ENCODE data around the gene GPR31.
"Not testable (repeated sequence)": the region's sequence is repeated elsewhere in the genome, so short reads cannot be mapped to it uniquely, and the experiment has no call there.

The GPR31 gene

DNA sequence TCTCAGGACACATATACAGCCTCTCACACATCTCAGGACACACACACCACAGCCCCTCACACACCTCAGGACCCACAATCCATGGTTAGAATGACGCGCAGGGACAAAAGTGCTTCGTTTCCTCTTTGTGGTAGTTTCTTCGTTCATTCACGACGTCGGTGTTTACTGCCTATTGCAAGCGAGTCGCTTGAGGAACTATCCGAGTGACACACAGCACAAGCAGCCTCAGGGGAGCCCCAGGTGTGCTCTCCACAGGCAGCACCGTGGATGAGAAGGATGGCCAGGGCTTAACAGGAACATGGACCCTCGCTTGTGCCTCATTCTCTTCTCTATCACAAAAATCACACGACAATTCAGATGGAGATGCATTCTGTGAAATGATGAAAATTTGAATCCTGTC is 12.1 kb upstream of the GPR31 start:
- H3K4me1 ChIP-seq (ENCODE audit: insufficient read depth, low read length, poor library complexity, severe bottlenecking); H3K36me3 ChIP-seq (ENCODE audit: insufficient read depth, low read length); H3K27me3 ChIP-seq (ENCODE audit: insufficient read depth, low read length, poor library complexity, severe bottlenecking); H3K9me3 ChIP-seq (ENCODE audit: insufficient read depth, low read depth, low read length); H3F3A ChIP-seq (ENCODE audit: low read depth); H3K9ac ChIP-seq (ENCODE audit: low read depth, low read length, poor library complexity, severe bottlenecking); H3K4me2 ChIP-seq (ENCODE audit: low read depth, low read length, poor library complexity, severe bottlenecking); H4K20me1 ChIP-seq (ENCODE audit: insufficient read depth, low read length, poor library complexity, severe bottlenecking); H2AFZ ChIP-seq (ENCODE audit: low read length); H3K79me2 ChIP-seq (ENCODE audit: insufficient read depth, low read length); H3K4me3 ChIP-seq (ENCODE audit: low read length, poor library complexity, severe bottlenecking); H3K9me2 ChIP-seq (replicated peaks; ENCODE audit: low read depth, low read length): not testable (repeated sequence)

DNA sequence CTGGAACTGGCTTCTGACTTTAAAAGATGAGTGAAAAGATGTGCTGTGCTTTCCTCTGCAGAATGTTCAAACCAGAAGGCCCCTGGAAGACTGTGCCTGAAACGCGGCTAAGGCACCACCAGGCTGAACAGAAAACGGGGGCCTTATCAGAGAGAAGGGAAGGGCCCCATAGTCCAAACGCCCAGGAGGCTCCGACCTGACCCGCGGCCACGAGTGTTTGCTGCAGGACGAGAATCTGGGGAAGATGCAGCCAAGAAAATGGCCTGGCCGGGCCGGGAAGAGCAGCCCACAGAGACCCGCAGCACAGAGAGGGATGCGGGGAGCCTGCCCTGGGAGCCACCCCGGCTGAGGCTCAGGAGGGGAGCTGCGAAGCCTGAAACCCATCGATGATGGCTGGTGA is 10.5 kb upstream of the GPR31 start:
- H3K36me3 ChIP-seq (ENCODE audit: insufficient read depth, low read length); H3K4me2 ChIP-seq (ENCODE audit: low read depth, low read length, poor library complexity, severe bottlenecking); H3K27me3 ChIP-seq (ENCODE audit: insufficient read depth, low read length, poor library complexity, severe bottlenecking): not testable (repeated sequence)

DNA sequence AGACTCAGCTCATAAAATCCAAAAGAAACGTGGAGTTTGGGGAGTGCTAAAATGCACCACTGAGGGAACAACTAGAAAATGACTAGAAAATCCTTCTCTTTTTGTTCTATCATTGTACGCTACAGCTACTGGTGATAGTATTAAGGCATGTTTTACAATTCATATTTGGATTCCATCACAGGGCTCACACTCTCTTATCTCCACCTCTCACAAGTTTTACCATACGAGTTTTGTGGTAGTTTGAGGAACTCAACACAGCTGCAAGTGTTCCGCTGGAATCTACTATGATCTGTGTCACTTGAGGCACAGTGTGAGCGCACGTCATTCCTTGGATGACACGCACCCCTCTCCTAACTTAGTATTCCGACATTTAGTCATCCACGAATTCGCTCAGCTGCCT is 9.9 kb upstream of the GPR31 start:
- not testable (repeated sequence) for H3F3A ChIP-seq (ENCODE audit: low read depth); H3K9me3 ChIP-seq (ENCODE audit: insufficient read depth, low read depth, low read length); H3K4me1 ChIP-seq (ENCODE audit: insufficient read depth, low read length, poor library complexity, severe bottlenecking); H3K4me3 ChIP-seq (ENCODE audit: low read length, poor library complexity, severe bottlenecking); H3K9ac ChIP-seq (ENCODE audit: low read depth, low read length, poor library complexity, severe bottlenecking); H3K79me2 ChIP-seq (ENCODE audit: insufficient read depth, low read length); H2AFZ ChIP-seq (ENCODE audit: low read length); H3K9me2 ChIP-seq (replicated peaks; ENCODE audit: low read depth, low read length); H3K36me3 ChIP-seq (ENCODE audit: insufficient read depth, low read length); H3K27me3 ChIP-seq (ENCODE audit: insufficient read depth, low read length, poor library complexity, severe bottlenecking); H4K20me1 ChIP-seq (ENCODE audit: insufficient read depth, low read length, poor library complexity, severe bottlenecking); H3K4me2 ChIP-seq (ENCODE audit: low read depth, low read length, poor library complexity, severe bottlenecking)

More for the DNA sequence above, 10.5 kb upstream of the GPR31 start:
- not testable (repeated sequence) for H3K9ac ChIP-seq (ENCODE audit: low read depth, low read length, poor library complexity, severe bottlenecking); H3K4me3 ChIP-seq (ENCODE audit: low read length, poor library complexity, severe bottlenecking); H4K20me1 ChIP-seq (ENCODE audit: insufficient read depth, low read length, poor library complexity, severe bottlenecking); H3K79me2 ChIP-seq (ENCODE audit: insufficient read depth, low read length); H3K9me2 ChIP-seq (replicated peaks; ENCODE audit: low read depth, low read length); H3F3A ChIP-seq (ENCODE audit: low read depth); H3K9me3 ChIP-seq (ENCODE audit: insufficient read depth, low read depth, low read length); H2AFZ ChIP-seq (ENCODE audit: low read length); H3K4me1 ChIP-seq (ENCODE audit: insufficient read depth, low read length, poor library complexity, severe bottlenecking)

DNA sequence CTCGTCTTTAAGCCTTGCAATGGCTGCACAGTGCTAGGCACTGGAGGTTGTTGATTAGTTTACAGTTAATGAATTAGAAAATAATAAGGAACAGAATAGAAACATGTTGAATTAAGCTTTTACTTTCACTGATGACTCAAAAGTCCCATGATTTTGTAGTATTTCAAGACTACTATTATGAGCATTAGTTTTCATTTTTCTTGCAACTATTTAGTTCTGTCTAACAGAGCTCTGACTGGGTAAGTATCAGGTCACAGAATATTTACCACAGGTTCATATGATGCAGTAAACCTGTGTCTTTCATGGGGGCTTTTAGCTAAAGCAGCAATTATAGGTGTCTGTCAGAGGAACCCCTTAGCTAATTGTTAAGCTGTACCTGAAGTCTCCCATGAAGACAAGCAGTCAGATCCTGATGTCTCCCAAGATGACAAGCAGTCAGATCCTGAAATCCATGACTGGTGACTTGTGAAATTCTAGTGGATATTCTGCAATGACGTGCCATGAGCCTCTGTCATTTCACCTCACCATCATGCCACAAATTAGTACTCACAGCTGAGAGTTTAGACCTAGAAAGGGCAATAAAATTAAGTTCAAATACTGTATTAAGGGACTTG is 8.2 kb upstream of the GPR31 start:
- Histone ChIP-seq H3K27me3 (ENCODE audit: insufficient read depth, low read length, poor library complexity, severe bottlenecking) (no peaks in the 10 kb centered on the region), H3K9me3 (ENCODE audit: insufficient read depth, low read depth, low read length) (no peaks in the 10 kb centered on the region), H3K4me1 (ENCODE audit: insufficient read depth, low read length, poor library complexity, severe bottlenecking) (no peaks in the 10 kb centered on the region), H2AFZ (ENCODE audit: low read length) (no peak overlapping the region), H3K9me2 (replicated peaks; ENCODE audit: low read depth, low read length) (no peaks in the 10 kb centered on the region), H3K36me3 (ENCODE audit: insufficient read depth, low read length) (no peaks in the 10 kb centered on the region), H3K4me3 (ENCODE audit: low read length, poor library complexity, severe bottlenecking) (no peak overlapping the region), H3K79me2 (ENCODE audit: insufficient read depth, low read length) (no peaks in the 10 kb centered on the region), H3K9ac (ENCODE audit: low read depth, low read length, poor library complexity, severe bottlenecking) (no peak overlapping the region), H3F3A (ENCODE audit: low read depth) (no peaks in the 10 kb centered on the region), H3K4me2 (ENCODE audit: low read depth, low read length, poor library complexity, severe bottlenecking) (no peak overlapping the region), H4K20me1 (ENCODE audit: insufficient read depth, low read length, poor library complexity, severe bottlenecking) (no peaks in the 10 kb centered on the region)
- TF ChIP-seq EZH2phosphoT487 (IDR thresholded peaks at IDR 0.05; ENCODE audit: borderline replicate concordance), result no peak

- Histone ChIP-seq H3K4me1 (ENCODE audit: insufficient read depth, low read length, poor library complexity, severe bottlenecking) (no peaks in the 10 kb centered on the region), H3K79me2 (ENCODE audit: insufficient read depth, low read length) (no peaks in the 10 kb centered on the region), H3K9me3 (ENCODE audit: insufficient read depth, low read depth, low read length) (no peaks in the 10 kb centered on the region), H4K20me1 (ENCODE audit: insufficient read depth, low read length, poor library complexity, severe bottlenecking) (no peaks in the 10 kb centered on the region), H3F3A (ENCODE audit: low read depth) (no peaks in the 10 kb centered on the region), H2AFZ (ENCODE audit: low read length) (no peak overlapping the region), H3K36me3 (ENCODE audit: insufficient read depth, low read length) (no peaks in the 10 kb centered on the region), H3K4me3 (ENCODE audit: low read length, poor library complexity, severe bottlenecking) (no peak overlapping the region), H3K9me2 (replicated peaks; ENCODE audit: low read depth, low read length) (no peaks in the 10 kb centered on the region), H3K27me3 (ENCODE audit: insufficient read depth, low read length, poor library complexity, severe bottlenecking) (no peaks in the 10 kb centered on the region), H3K9ac (ENCODE audit: low read depth, low read length, poor library complexity, severe bottlenecking) (no peak overlapping the region), H3K4me2 (ENCODE audit: low read depth, low read length, poor library complexity, severe bottlenecking) (no peak overlapping the region)
- TF ChIP-seq, protein P1, sequence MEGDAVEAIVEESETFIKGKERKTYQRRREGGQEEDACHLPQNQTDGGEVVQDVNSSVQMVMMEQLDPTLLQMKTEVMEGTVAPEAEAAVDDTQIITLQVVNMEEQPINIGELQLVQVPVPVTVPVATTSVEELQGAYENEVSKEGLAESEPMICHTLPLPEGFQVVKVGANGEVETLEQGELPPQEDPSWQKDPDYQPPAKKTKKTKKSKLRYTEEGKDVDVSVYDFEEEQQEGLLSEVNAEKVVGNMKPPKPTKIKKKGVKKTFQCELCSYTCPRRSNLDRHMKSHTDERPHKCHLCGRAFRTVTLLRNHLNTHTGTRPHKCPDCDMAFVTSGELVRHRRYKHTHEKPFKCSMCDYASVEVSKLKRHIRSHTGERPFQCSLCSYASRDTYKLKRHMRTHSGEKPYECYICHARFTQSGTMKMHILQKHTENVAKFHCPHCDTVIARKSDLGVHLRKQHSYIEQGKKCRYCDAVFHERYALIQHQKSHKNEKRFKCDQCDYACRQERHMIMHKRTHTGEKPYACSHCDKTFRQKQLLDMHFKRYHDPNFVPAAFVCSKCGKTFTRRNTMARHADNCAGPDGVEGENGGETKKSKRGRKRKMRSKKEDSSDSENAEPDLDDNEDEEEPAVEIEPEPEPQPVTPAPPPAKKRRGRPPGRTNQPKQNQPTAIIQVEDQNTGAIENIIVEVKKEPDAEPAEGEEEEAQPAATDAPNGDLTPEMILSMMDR (conservative IDR thresholded peaks at IDR 0.05; ENCODE audit: low read length), result no peak
Measured at GRCh38 chr6:167164261-167164660, 6.5 kb upstream of the GPR31 start.

Data from Loucy (cell line).